CD4-positive, alpha-beta T cell treated with Interleukin-6 for 4 hours (primary cell): ENCODE data around the gene MYO6.

ENCODE experiments used
- DNase-seq: peaks from one replicate; pipeline ENCODE4 v3.0.0-alpha.2; 2020; ENCODE audit warnings: mixed read lengths

MYO6 gene

DNA sequence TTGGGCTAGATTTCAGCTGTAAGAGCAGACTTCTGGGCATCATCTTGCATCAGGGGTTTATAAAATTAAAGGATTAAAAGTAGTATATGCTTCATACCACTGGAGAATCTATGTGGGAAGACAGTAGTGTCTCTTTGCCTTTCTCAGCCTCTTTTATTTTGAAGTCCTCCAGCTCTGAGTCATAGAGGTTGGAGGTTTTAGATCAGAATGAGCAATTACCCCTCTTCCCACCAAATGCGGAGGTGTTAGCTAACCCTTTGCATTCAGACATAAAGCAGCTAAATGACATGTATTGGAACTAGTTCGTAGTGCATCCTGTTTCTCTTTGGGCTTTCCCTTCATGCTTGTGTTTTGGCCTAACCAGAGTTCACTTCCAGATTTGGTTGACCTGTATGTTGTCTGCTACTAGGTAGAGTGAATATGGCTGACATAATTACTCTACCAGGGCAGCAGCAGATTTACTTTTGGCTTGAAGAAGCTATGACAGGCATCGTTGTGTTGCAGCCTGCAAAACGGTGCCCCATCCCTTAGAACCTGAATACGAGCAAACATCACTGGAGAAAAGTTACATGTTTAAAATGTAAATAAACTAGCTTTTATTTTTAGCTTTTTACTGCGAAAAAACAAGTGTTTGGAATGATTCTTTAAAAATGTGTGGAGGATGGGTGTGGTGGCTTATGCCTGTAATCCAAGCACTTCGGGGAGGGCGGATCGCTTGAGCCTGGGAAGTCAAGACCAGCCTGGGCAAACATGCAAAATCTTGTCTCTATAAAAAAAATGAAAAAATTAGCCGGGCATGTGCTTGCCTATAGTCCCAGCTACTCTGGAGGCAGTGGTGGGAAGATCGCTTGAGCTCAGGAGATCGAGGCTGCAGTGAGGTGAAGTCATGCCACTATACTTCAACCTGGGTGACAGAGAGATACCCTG, 82.2 kb downstream of the MYO6 start:
- DNase-seq = no peak

DNA sequence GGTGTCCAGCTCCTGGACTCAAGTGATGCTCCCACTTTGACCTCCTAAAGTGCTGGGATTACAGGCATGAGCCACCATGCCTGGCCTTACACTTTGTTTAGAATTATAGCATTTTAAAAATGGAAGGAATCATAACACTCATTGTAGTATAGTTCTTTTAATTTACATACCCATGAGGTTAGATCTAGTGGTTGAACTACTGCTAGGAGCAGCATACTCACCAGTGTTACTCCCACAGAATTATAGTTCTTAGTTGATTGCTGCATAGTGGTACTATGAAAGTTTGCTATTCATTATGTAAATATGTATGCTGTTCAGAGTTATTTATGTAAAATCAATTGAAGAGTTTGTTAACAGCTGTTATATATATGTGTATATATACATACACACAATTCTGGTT, 85.4 kb downstream of the MYO6 start:
- no peak for DNase-seq

DNA sequence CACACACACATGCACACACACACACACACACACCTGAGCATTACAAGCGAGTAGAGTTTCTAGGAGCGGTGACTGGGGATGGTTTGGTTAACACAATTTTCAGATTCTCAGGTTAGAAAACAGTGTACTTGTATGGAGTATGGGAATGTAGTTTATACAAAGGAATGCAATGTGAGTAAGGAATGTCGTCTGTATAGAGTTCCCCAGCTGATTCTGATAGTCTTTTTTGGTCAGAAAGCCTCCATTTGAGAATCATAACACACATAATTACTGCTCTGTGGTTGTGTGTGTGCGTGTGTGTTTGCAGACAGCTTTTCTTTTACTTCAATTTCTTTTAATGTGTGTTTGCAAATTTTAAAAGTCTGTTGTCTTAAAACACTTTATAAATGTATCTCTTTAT, 93.2 kb downstream of the MYO6 start:
- no peak for DNase-seq

DNA sequence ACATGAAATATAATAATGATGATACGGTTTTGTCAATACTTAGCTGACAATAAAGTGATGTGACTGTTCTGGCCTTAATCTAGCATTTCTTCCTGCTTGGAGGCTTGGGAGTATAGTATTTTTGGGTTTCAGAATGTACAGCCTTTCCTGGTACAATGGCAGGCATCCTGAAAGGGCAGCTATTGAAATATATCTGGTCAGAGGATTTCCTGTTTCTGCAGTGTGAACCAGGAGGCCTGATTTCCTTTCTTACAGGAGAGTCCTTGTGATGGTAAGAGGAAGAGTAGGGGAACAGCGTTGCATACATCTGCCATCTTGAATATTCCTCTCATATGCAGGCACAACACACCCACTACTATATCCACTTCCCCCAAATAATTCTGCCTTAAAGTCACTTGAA, 93.7 kb downstream of the MYO6 start:
- no peak for DNase-seq

DNA sequence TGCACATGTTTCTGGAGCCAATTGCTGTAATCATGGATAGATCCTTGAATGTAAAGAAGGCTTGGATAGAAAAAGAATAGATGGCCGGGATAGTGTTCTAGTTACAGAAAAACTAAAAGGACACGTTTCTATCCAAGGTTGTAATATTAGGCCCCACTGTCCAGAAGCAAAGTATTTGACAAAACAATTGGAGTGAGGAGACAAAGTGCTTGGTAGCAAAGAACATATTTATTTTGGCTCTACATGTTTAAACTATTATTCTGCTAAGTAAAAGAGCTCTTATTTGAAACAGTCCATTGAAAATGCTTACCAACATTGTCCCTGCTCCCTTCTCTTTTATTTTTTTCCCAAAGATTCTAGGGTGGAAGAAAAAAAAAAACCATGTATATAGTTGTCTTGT, 94.4 kb downstream of the MYO6 start:
- no peak for DNase-seq

DNA sequence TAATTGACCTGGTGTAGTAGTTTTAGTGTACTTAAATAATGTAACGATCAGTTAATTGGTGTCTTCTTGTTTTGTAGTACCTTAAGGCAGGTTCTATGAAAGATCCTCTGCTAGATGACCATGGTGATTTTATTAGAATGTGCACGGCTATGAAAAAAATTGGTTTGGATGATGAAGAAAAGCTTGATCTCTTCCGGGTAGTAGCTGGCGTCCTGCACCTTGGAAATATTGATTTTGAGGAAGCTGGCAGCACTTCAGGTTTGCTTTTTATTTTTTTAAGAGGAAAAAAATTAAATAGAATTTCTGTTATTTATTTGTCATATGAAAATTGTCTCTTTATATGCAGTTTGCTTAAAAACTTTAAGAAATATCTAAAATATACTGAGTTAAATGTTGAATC, 99.2 kb downstream of the MYO6 start:
- no peak for DNase-seq

DNA sequence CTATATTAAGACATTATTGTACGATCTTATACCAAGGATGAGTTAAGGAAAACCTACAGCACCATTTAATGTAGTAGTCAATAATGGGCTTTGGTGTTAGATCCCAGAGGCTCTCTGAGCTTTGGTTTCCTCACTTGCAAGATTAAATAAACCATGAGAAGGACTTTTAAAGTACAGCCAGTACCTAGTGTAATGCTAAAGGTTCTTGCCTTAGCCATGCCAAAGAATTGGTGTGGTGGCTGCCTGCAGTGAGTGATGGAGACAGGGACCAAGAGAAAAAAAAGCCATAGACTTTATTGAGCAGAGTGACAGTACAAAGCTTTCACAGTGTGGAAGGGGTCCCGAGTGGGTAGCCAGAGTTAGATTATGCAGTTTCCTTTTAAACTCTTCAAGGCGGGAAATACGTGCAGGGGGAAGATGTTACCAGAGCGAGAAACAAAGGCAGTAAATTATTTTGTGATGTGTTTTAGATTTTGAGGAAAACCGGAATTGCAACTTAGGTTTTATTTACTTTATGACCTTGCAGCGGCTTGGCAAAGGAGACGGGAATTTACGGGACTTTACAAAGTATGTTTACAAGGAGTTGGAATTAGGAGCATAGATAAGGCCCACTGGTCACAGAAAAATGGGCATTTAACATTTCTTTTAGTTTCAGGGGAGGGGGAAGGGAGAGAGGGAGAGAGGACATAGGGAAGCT, 100.4 kb downstream of the MYO6 start:
- DNase-seq = no peak

DNA sequence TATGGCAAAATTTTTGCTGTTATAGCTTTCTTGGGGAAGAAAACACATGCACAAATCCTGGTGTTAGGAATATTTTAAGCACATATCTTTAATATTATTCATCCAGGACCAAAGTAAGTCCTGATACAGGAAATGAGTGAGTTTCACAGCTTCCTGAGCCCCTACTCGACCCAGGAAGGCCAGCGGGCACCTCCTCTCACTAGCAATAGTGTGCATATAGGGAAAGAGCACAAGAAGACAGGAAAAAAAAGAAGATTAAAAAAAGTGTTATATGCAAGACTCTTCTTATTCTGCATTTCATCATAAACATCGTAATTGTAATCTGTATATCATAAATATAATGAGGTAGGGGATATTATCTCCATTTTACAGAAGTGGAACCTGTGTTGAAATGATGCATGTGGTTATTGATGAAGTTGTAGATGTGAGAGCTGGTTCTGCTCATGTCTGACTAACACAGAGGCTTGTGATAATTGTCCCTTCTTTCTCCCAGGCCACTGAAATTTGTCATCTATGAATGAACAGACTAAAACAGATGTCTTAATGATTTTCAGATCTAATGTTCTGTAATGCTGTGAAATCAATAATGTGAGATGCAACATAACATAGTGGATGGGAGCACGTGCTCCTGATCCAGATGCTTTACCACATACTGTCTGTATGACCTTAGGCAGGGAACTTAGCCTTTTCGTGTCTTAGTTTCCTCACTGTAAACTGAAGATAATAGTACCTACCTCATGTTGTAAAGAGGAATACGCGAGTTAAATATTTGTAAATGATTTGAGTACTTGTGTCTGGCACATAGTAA, 101.2 kb downstream of the MYO6 start:
- no peak for DNase-seq

DNA sequence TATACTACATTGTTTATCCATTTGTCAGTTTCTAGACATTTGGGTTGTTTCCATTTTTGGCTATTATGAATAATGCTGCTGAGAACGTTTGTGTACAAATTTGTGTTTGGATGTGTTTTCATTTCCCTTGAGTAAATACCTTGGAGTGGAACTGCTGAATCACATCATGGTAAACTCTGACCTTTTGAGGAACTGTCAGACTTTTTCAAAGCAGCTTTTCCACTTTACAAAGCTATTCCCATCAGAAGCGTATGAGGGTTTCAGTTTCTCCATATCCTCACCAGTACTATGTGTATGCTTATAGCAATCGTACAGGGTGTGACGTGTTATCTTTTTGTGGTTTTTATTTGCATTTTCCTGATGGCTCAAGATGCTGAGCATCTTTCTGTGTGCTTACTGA, 103.7 kb downstream of the MYO6 start:
- no peak for DNase-seq

DNA sequence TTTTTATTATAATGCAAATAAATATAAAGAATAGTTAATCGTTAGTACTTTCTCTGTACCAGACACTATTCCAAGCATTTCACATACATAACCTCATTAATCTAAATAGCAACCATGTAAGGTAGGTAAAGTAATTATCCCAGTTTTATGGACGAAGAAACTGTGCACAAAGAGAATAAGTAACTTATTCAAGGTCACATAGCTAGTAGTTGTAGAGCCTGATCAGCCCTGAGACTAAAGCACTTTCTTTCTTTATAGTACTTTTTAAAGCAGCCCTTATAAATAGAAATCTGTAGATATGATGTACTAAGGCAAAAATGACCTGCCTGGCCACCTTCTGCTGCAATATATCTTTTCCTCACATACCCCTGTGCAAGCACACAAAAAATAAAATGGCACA, 104.8 kb downstream of the MYO6 start:
- no peak for DNase-seq

DNA sequence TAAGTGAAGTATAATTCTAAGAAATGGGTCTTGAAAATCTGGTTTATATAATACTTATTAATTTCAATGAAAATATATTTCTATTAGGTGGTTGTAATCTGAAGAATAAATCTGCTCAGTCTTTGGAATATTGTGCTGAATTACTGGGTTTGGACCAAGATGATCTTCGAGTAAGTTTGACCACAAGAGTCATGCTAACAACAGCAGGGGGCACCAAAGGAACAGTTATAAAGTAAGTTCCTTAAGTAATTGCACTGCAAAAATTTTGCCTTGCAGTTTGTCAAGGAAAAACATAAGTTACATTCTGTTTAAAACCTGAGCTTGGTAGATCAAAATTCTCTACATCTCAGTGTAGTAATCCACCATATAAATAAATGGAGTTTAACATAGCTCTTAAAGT, 106.0 kb downstream of the MYO6 start:
- DNase-seq = peak; percentile 20

DNA sequence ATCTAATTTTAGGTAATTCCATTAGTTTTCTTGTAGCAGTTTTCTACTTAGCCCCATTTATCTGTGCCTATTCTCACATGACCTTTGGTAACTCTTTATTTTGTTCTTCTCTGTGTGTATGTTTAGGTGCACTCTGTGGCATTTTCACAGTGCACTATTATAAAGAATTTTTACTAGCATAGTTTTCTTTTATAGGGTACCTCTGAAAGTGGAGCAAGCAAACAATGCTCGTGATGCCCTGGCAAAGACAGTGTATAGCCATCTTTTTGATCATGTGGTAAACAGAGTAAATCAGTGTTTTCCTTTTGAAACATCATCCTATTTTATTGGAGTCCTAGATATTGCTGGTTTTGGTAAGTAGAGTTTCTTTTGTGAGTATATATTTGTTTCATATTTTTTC, 107.9 kb downstream of the MYO6 start:
- DNase-seq = no peak

DNA sequence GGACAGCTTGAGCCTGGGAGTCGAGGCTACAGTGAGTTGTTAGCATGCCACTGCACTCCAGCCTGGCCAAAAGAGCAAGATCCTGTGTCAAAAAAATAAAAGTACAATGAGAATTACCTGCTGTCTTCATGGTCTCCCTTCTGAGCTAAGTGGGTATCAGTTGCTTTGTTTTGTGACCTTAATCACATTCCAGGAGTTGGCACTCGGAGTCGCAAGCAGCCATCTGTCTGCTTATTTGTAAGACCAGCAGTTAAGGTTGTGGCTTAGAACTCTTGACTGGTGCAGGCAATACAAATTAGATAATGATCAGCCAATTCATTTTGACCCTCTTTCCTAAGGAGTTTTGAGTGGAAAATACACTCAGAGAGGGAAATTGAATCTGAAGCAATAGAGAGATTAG, 114.0 kb downstream of the MYO6 start:
- DNase-seq = no peak

DNA sequence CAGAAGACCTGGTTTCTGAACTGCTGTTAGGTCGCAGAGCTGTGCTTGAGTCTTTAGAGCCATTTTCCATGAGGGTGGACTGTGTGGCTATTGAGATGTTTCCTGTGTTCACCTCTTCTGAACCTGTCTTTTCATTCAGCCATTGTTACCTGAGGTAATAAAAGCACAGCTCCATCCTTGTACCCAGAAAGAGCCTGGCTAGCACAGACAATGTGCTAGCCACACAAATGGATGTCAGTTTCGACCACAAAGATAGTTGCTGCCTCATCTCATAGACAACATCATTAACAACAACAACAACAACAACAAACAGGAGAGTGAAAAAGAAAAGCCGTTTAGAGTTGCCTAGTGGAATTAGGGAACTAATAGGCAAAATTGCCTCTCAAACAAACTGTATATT, 114.7 kb downstream of the MYO6 start:
- no peak for DNase-seq

DNA sequence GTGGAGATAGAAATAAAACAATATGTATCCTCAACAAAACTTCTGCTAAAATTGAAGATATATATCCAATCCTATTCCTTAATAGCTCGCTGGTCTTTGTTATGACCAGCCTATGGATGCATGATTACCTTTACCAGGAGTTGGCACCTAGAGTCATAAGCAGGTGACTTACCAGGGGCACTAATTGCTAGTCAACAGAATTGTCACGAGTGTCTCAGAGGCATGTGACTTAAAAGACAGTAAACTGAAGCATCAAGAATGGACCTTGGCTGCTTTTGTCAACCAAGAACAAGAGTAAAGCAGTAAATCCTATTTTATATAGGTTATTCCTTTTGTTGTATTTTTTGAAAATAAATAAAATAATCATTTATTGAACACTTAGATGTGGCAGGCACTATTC, 115.4 kb downstream of the MYO6 start:
- no peak for DNase-seq

DNA sequence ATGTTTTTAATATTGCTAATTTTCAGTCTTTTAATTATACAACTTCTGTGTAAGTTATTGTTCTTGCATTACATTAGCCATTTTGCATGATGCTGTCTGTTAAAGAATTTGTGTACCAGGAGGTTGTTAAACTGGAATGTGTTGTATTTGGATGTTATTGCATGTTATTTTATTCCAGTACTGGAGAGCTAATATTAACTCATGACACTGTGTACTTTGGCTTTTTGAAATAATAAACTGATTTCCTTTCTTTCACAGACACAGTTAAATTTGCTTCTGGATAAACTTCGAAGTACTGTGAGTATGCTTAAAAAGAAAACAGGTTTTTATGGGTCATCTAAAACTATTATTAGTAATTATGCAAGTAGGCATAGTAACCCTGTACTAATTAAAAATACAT, 121.3 kb downstream of the MYO6 start:
- no peak for DNase-seq

DNA sequence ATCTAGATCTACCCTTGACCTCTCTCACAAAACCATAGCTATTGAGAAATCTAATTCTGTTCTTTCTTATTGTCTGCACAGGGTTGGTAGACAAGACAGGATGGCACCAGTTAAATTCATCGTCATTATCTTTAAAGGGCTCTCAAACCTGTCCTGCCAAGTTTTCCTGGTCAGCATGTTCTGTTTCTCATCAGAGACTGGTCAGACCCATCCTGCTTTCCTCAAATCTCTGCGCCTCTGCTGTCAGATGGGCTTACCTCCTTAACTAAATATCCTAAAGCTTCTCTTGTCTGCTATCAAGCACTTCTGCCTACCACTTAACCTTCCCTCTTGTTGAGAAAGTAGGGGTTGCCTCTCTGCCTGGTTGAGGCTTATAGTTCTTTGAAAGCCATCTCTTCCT, 125.2 kb downstream of the MYO6 start:
- DNase-seq = no peak

DNA sequence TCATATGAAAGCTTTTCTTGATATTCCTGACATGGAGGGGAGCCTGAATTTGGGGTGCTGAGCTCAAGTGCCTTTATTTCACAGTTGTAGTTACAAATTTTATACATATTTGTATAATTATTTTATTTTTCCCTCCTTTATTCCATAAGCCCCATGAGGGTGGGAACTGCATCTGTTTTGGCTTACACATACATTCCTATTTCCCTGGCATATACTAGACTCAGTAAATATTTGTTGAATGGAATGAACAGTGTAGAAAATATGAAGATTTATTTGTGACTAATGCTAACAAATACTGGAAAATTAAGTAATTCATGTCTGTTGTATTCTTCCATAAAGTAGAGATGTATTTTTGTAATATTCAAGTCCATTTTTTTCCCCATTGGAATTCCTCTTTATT, 127.1 kb downstream of the MYO6 start:
- no peak for DNase-seq

DNA sequence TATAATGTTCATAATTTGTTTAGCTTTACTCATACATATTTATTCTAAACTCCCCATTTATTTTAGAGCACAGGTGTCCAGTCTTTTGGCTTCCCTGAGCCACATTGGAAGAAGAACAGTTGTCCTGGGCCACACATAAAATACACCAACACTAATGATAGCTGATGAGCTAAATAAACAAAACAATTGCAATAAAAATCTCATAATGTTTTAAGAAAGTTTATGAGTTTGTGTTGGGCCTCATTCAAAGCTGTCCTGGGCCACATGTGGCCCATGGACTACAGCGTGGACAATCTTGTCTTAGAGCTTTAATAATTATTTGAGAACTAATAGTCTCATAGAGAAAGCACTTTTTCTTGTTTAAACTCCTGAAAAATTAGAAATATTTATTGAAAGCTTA, 131.3 kb downstream of the MYO6 start:
- no peak for DNase-seq

DNA sequence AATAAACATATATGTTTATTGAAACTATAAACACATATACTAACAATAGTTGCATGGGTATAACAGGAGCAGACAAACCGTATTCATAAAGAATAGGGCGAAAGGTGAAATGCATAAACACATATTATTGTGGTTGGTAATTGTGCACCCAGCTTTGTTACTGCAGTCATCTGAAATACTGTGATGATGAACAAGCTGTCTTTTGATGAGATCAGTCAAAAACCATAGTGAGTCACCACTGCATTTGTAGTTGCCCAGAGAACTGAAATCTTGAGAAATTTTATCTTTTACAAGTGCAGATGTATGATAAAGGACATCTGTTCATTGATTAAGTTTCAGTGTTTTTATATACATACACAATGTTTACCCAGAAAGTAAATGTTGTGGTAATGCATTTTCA, 133.7 kb downstream of the MYO6 start:
- no peak for DNase-seq

DNA sequence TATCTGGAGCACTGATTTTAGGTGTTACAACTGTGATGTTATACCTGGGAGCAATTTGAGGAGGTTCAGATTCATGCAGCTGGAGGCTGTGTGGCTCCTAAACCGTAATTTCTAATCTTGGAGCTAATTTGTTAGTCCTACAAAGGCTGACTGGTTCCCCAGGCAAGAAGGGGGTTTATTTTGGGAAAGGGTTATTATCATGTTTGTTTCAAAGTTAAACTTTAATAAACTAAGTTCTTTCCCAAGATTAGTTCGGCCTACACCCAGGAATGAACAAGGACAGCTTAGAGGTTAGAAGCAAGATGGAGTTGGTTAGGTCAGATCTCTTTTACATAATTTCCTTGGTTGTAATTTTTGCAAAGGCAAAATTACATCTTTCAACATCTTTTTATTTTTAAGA, 135.8 kb downstream of the MYO6 start:
- DNase-seq = no peak

DNA sequence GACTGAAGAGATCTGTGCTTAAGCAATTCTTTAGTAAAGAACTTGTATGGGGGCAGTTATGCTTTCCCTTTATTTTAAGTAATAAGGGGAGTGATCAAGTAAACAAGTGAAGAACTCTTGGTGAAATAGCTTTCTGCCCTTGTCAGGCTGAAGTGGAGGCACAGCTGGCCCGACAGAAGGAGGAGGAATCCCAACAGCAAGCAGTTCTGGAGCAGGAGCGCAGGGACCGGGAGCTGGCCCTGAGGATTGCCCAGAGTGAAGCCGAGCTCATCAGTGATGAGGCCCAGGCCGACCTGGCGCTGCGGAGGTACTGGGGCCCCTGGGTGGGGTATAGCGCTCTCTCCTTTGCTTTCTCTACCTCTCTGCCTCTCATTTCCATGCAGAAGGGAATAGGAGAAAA, 143.3 kb downstream of the MYO6 start:
- no peak for DNase-seq

DNA sequence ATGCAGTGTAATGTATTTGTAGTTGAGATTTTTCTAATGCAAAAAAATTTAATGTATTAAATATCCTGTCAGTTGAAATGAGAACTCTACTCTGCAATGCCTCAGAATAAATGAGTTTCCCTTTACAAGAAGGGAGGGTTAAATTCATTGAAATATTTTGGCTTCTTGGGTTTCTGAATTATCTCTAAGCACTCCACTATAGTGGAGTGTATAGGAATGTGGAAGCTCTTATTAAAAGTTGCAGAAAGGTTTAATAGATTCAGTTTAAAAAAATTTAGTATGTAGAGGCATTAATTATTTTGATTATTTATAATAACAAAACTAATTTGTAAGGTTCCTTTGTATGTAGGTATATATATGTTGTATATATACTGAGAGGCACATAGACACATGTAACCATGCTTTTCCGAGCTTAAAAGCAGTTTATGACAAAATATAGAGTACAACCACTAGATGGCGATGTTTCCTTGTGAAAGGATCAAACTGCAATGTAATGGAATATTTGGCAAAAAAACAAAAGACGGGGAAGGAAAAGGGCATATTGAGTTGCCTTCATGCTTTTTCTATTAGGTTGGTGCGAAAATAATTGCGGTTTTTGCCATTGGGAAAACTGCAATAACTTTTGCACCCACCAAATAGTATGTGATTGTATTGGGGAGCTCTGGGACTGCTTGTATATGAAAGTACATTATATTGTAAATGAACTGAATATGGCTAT, 144.2 kb downstream of the MYO6 start:
- DNase-seq = no peak
